ENCODE results near the gene MAP3K20. TPM values are rescaled to one million over a fixed set of nuclear protein-coding genes. Genes with fewer than 3 reads are reported as not detected.

MAP3K20 gene
- total and polyA plus RNA-seq, 10 of the 15 experiments (the other 5 are each of a cell fraction or from before 2014, with no cell fraction given) = 0.04 to 5.6 (median 2.3) TPM

DNA sequence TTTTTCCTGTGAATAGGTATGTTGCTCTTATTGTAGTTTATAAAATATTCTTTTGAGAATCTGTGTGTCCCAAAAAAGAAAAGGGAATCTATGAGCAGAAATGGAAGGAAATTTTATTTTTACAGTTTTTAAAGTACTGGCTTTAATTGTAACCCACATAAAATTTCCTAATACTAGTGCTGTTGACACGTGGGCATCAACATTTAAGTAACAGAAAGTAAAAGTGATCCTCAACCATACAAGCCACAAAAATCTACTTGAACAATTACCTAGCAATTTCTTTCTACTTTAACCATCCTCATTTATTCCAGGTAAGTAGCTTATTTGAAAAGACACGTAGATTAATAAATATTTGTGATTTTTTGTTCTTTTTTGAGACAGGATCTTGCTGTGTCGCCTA, 62.0 kb downstream of the MAP3K20 start:
- Histone ChIP-seq H3K4me3 (no peak overlapping the region), H3K36me3 (ENCODE audit: control insufficient read depth in 2 of 2, insufficient read depth in 2 of 2, low read length in 1 of 2) (no peaks in the 10 kb centered on the region), H3K4me1 (ENCODE audit: control insufficient read depth, insufficient read depth, low read length) (no peaks in the 10 kb centered on the region), H3K79me2 (ENCODE audit: control insufficient read depth, insufficient read depth, low read length) (no peaks in the 10 kb centered on the region), H3K9me3 (replicated peaks; ENCODE audit: control insufficient read depth, insufficient read depth, low read length) (peaks cover 3% of the 10 kb centered on the region; the same call in 2 of the 3 replicates), H4K20me1 (ENCODE audit: control insufficient read depth, insufficient read depth) (no peaks in the 10 kb centered on the region), H3K27me3 (replicated peaks in 1 of 2; ENCODE audit: control insufficient read depth in 2 of 2, insufficient read depth in 2 of 2, low read length in 1 of 2) (no peaks in the 10 kb centered on the region), H3K27ac (ENCODE audit: control insufficient read depth, insufficient read depth) (no peak overlapping the region), H2AFZ (ENCODE audit: control insufficient read depth, low read depth, low read length) (no peak overlapping the region), H3K4me2 (ENCODE audit: control insufficient read depth, insufficient read depth) (no peak overlapping the region), H3K9ac (ENCODE audit: control insufficient read depth, insufficient read depth, low read length) (no peak overlapping the region)
- no peak for DNase-seq (ENCODE audit: low read depth, low spot score)
- no peak for FAIRE-seq
- ChIA-PET POLR2A (no interaction called here), SMC1A (ENCODE audit: uncharacterized antibody, unreplicated experiment) (no interaction called here), RAD21 (ENCODE audit: unreplicated experiment) (no interaction called here), CTCF (interaction anchor here (1.2 kb wide), 1 partner anchor 15 kb away, joined by 3 read pairs; no protein-coding TSS in a partner anchor)
- ATAC-seq = no peak
- TF ChIP-seq MYC (IDR thresholded peaks at IDR 0.05; ENCODE audit: insufficient read depth, insufficient read length, insufficient replicate concordance, low read length, severe bottlenecking) (no peak), KAT2A (conservative IDR thresholded peaks at IDR 0.05; ENCODE audit: control insufficient read depth, low read depth, low read length) (no peak), SMAD1 (IDR thresholded peaks at IDR 0.05; ENCODE audit: low read depth, partially characterized antibody) (no peak), IRF4 (IDR thresholded peaks at IDR 0.05; ENCODE audit: low read depth, low read length) (no peak), ELK1 (IDR thresholded peaks at IDR 0.05; ENCODE audit: low read depth, low read length) (no peak), ZNF384 (IDR thresholded peaks at IDR 0.05; ENCODE audit: borderline replicate concordance, low read depth, low read length) (no peak), CBFB (IDR thresholded peaks at IDR 0.05; ENCODE audit: low read depth) (no peak)
- TF ChIP-seq, protein P1, sequence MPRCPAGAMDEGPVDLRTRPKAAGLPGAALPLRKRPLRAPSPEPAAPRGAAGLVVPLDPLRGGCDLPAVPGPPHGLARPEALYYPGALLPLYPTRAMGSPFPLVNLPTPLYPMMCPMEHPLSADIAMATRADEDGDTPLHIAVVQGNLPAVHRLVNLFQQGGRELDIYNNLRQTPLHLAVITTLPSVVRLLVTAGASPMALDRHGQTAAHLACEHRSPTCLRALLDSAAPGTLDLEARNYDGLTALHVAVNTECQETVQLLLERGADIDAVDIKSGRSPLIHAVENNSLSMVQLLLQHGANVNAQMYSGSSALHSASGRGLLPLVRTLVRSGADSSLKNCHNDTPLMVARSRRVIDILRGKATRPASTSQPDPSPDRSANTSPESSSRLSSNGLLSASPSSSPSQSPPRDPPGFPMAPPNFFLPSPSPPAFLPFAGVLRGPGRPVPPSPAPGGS (IDR thresholded peaks at IDR 0.05; ENCODE audit: borderline replicate concordance, insufficient read depth, low read depth, low read length, poor library complexity, severe bottlenecking) = no peak
- intact Hi-C loops (cut with micrococcal nuclease; ENCODE audit: unreplicated experiment) = no loop called here
- BruUV-seq (replicated peaks) = no TSS peak
- 60% methylated on average over 3 of the region's 3 CpGs for WGBS (ENCODE audit: insufficient coverage, insufficient replicate concordance, low lambda C conversion rate, missing lambda C conversion rate)
- in situ Hi-C loops (cut with MboI) = no loop called here
